Right lobe of liver (tissue), 6 donors: ENCODE data around the gene PEAK1. TPM values are rescaled to one million over a fixed set of nuclear protein-coding genes. Genes with fewer than 3 reads are reported as not detected.

ENCODE experiments used
- ATAC-seq, 4 donors: fragments of 200-7000 bp; cut with Tn5 transposase; one replicate each; pipeline ENCODE4 v1.9.1; 2020; ENCODE audit warnings: mild to moderate bottlenecking in 4 of 4, moderate library complexity in 4 of 4
- DNase-seq, 3 donors: peaks; one replicate each; pipeline ENCODE4 v3.0.0-alpha.2; 2020
- H3K27ac ChIP-seq, 3 donors: fragments of 200-600 bp; one replicate each; pipeline ENCODE4 v1.8.0; 2022
- H3K27me3 ChIP-seq, 2 donors: fragments of 200-600 bp; one replicate each; pipeline ENCODE4 v1.8.0; 2022
- H3K36me3 ChIP-seq, 4 donors: fragments of 200-600 bp; sonication (generic) in 1 of 4; one replicate each; pipeline versions ENCODE4 v1.5.1 to v1.8.0; 2017 to 2022; ENCODE audit warnings: control low read depth in 1 of 4
- H3K4me1 ChIP-seq, 4 donors: fragments of 200-600 bp; sonication (generic) in 1 of 4; one replicate each; pipeline versions ENCODE4 v1.5.1 to v1.8.0; 2017 to 2022; ENCODE audit warnings: control low read depth in 1 of 4
- H3K4me3 ChIP-seq, 3 donors: fragments of 200-600 bp; one replicate each; pipeline ENCODE4 v1.8.0; 2022
- H3K9me3 ChIP-seq, 4 donors: fragments of 200-600 bp; sonication (generic) in 1 of 4; one replicate each; pipeline versions ENCODE4 v1.5.1 to v1.8.0; 2017 to 2022; ENCODE audit warnings: control low read depth in 1 of 4
- POLR2A ChIP-seq: fragments of 450-650 bp; IDR thresholded peaks from one replicate; pipeline ENCODE4 v1.6.1; 2017; ENCODE audit warnings: antibody characterized with exemption, mild to moderate bottlenecking
- WGBS: methylation state at CpG from one replicate; pipeline ENCODE4 v1.1.6; 2018; ENCODE audit warnings: low coverage, low lambda C conversion rate; ENCODE audit not compliant: insufficient coverage; ENCODE audit errors: missing lambda C conversion rate; 5-methylcytosine and 5-hydroxymethylcytosine counted together
- intact Hi-C, 2 donors: fragments of 100-400 bp; cut with DNase I; formaldehyde crosslinking; loops; one replicate each; pipeline versions ENCODE4 v1.11.2 to v1.14.1; 2022
- total RNA-seq, 6 experiments: library from RNA; depleted of rRNA in 2 of 6; stranded (reverse); fragments of >200 nt in 2 of 6; fragmentation: NEBNext Ultra II Directional in 3 of 6; extraction: Animal tissue kit (Norgen Biotek cat#: 25700) in 3 of 6; gene quantifications; one replicate each; pipeline versions ENCODE4 v1.1.0 to v1.2.4, GENCODE V29; 2016 to 2023
- TF ChIP-seq, protein P1 (sequence below), 4 donors: fragments of 200-600 bp in 3 of 4; fragments of 450-650 bp in 1 of 4; IDR thresholded peaks; one replicate each; pipeline versions ENCODE4 v1.5.1 to v1.8.0; 2016 to 2022; ENCODE audit warnings: antibody characterized with exemption in 4 of 4, mild to moderate bottlenecking in 2 of 4
- donor health status: DM: no; HTN: yes; CAD: no.
- donor health status: DM: no; HTN: no; CAD: no.
- donor health status: DM: no; HTN: no; CAD: no.
- donor health status: DM: no; HTN: yes; CAD: no.
- donor health status: DM: no; HTN: yes; CAD: no.

PEAK1 gene
- total RNA-seq, 6 experiments from 2014 or later = 5.9 to 18.4 (median 10.1) TPM

DNA sequence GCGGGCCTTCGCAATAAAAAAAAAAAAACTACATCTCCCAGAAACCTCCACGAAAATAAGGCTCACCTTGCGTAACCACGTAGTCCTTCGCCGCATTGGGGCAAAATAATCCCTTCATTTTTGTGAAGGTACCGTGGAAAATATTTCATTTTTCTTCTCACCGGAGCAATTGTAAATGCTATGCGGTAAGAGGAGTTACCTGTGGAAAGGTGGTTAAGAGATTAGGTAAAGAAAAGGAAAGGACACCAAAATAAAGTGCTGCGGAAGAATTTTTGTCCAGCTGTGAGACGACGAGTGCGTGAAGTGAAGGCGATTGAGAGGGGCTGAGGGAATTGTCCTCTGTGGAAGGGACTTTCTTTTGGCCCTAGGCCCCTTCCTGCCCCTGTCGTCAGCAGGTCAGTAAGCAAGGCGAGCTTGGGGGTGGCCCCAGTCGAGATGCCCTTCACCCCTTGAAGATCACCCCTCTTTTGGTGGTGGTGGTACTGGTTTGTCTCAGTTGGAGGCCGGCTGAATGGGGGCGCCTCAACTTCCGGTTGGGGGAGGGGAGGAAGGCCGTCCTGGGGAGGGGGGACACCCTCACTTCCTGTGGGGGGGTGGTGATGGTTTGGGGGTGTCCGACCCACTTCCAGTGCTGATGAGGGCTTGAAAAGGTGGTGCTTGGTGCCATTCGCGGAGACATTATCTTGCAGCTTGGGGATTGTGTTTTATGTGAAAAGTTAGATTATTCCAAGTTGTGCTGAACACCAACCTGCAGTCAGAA lies 886 bp upstream of the PEAK1 start, which contains the start of gene HMG20A:
Gene HMG20A, plus strand, starts transcription at position 279 of the 760 bp plus-strand sequence. CDS start 37,520 bp downstream, outside the sequence.
- Histone ChIP-seq H3K27me3 (no peaks in the 10 kb centered on the region), H3K4me1 (peaks cover 0 to 25% (median 7%) of the 10 kb centered on the region in 4 donors), H3K4me3 (peak within 1 kb of the TSS; percentile 68 to 75 (median 75)), H3K27ac (peak within 1 kb of the TSS; percentile 88 to 95 (median 93)), H3K9me3 (no peaks in the 10 kb centered on the region), H3K36me3 (no peaks in the 10 kb centered on the region)
- ATAC-seq (peak; percentile 41 to 60 (median 44)), DNase-seq (peak; percentile 62 to 75 (median 70))
- WGBS = 0% methylated on average over 21 of the region's 25 CpGs
- intact Hi-C loops = no loop called here
- TF ChIP-seq, protein P1, sequence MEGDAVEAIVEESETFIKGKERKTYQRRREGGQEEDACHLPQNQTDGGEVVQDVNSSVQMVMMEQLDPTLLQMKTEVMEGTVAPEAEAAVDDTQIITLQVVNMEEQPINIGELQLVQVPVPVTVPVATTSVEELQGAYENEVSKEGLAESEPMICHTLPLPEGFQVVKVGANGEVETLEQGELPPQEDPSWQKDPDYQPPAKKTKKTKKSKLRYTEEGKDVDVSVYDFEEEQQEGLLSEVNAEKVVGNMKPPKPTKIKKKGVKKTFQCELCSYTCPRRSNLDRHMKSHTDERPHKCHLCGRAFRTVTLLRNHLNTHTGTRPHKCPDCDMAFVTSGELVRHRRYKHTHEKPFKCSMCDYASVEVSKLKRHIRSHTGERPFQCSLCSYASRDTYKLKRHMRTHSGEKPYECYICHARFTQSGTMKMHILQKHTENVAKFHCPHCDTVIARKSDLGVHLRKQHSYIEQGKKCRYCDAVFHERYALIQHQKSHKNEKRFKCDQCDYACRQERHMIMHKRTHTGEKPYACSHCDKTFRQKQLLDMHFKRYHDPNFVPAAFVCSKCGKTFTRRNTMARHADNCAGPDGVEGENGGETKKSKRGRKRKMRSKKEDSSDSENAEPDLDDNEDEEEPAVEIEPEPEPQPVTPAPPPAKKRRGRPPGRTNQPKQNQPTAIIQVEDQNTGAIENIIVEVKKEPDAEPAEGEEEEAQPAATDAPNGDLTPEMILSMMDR (IDR thresholded peaks at IDR 0.05) = no peak
- peak; percentile 77 for TF ChIP-seq POLR2A

- DNase-seq = peak; percentile 66 to 68 (median 68)
- intact Hi-C loops = no loop called here
- TF ChIP-seq, protein P1 (IDR thresholded peaks at IDR 0.05) = peak in 3 of 4 donors; percentile 20 to 40 (median 24)
- TF ChIP-seq POLR2A = no peak
- peak; percentile 0 to 6 (median 2) for ATAC-seq
- no peaks in the 10 kb centered on the region for H3K27me3 ChIP-seq
- H3K4me3 ChIP-seq = peak overlapping the region; percentile 65 to 75 (median 68)
- H3K27ac ChIP-seq = peak overlapping the region; percentile 80 to 95 (median 91)
- peaks cover 0 to 15% (median 3%) of the 10 kb centered on the region in 4 donors for H3K4me1 ChIP-seq
- 2% methylated on average over 26 of the region's 72 CpGs for WGBS
- H3K36me3 ChIP-seq = no peaks in the 10 kb centered on the region
- H3K9me3 ChIP-seq = no peaks in the 10 kb centered on the region
Observed at GRCh38 chr15:77418966-77419835, 703 bp downstream of the PEAK1 start.

GRCh38 chr15:77418391-77418965 lies 1.4 kb downstream of the PEAK1 start:
- Histone ChIP-seq H3K4me1 (peaks cover 0 to 15% (median 3%) of the 10 kb centered on the region in 4 donors), H3K27ac (no peak overlapping the region), H3K36me3 (no peaks in the 10 kb centered on the region), H3K9me3 (no peaks in the 10 kb centered on the region), H3K4me3 (peak overlapping the region; percentile 65 to 75 (median 68)), H3K27me3 (no peaks in the 10 kb centered on the region)
- no peak for ATAC-seq
- 45% methylated on average over 8 of the region's 8 CpGs for WGBS
- no peak for DNase-seq
- TF ChIP-seq, protein P1 (IDR thresholded peaks at IDR 0.05) = no peak
- no peak for TF ChIP-seq POLR2A
- intact Hi-C loops = no loop called here

- H3K4me1 ChIP-seq = peaks cover 0 to 13% (median 3%) of the 10 kb centered on the region in 4 donors
- H3K27me3 ChIP-seq = no peaks in the 10 kb centered on the region
- 66% methylated on average over 3 of the region's 3 CpGs for WGBS
- no peaks in the 10 kb centered on the region for H3K9me3 ChIP-seq
- H3K36me3 ChIP-seq = no peaks in the 10 kb centered on the region
- DNase-seq = no peak
- ATAC-seq = no peak
- H3K27ac ChIP-seq = no peak overlapping the region
- TF ChIP-seq, protein P1 (IDR thresholded peaks at IDR 0.05) = no peak
- no peak for TF ChIP-seq POLR2A
- H3K4me3 ChIP-seq = no peak overlapping the region
- intact Hi-C loops = no loop called here
Observed at GRCh38 chr15:77417602-77418001, 2.3 kb downstream of the PEAK1 start.
